Mesenchymal stem cell (in vitro differentiated cells and primary cell): ENCODE measurements around the gene PRLH.

Experiments
- DNase-seq: peaks from one replicate; pipeline ENCODE4 v3.0.0-alpha.2; 2013
- H2AFZ ChIP-seq: one replicate; pipeline ENCODE4 v1.6.1; 2013; ENCODE audit warnings: low read depth, mild to moderate bottlenecking, control low read depth, inconsistent platforms, low read length, moderate library complexity
- H2AK5ac ChIP-seq: 2 replicates; pipeline ENCODE4 v1.6.1; 2013; ENCODE audit warnings: low read length, moderate library complexity, mild to moderate bottlenecking, inconsistent platforms; ENCODE audit not compliant: severe bottlenecking
- H2BK120ac ChIP-seq: one replicate; pipeline ENCODE4 v1.6.1; 2013; ENCODE audit warnings: low read depth, mild to moderate bottlenecking, inconsistent platforms, low read length, moderate library complexity
- H2BK12ac ChIP-seq, 2 experiments: one replicate each; pipeline ENCODE4 v1.6.1; 2013; ENCODE audit warnings: inconsistent platforms in 2 of 2, low read length in 2 of 2, mild to moderate bottlenecking in 2 of 2, moderate library complexity in 2 of 2, control low read depth in 1 of 2
- H2BK15ac ChIP-seq: one replicate; pipeline ENCODE4 v1.6.1; 2013; ENCODE audit warnings: mild to moderate bottlenecking, low read depth, inconsistent platforms; ENCODE audit not compliant: poor library complexity, severe bottlenecking
- H2BK5ac ChIP-seq: 2 replicates; pipeline ENCODE4 v1.6.1; 2013; ENCODE audit warnings: low read depth, mild to moderate bottlenecking, low read length, control low read depth, inconsistent platforms; ENCODE audit not compliant: poor library complexity, severe bottlenecking
- H3K14ac ChIP-seq, 2 experiments: one replicate each; pipeline ENCODE4 v1.6.1; 2013; ENCODE audit warnings: inconsistent platforms in 2 of 2, low read length in 2 of 2, control low read depth in 1 of 2, mild to moderate bottlenecking in 1 of 2, moderate library complexity in 1 of 2
- H3K18ac ChIP-seq, 2 experiments: one replicate each; pipeline ENCODE4 v1.6.1; 2013; ENCODE audit warnings: inconsistent platforms in 2 of 2, low read length in 2 of 2, control low read depth in 1 of 2, low read depth in 1 of 2, mild to moderate bottlenecking in 1 of 2
- H3K23ac ChIP-seq, 2 experiments: one replicate each; pipeline ENCODE4 v1.6.1; 2013; ENCODE audit warnings: inconsistent platforms in 2 of 2, low read length in 2 of 2, mild to moderate bottlenecking in 2 of 2, moderate library complexity in 2 of 2, control low read depth in 1 of 2
- H3K27ac ChIP-seq: 2 replicates; pipeline ENCODE4 v1.5.1; 2013; ENCODE audit warnings: mild to moderate bottlenecking, moderate library complexity, low read length, control low read depth, inconsistent platforms; ENCODE audit not compliant: poor library complexity, severe bottlenecking
- H3K27me3 ChIP-seq, 2 experiments: 2 replicates each; pipeline versions ENCODE4 v1.6.1 to v1.7.0; 2013; ENCODE audit warnings: low read length in 2 of 2, mild to moderate bottlenecking in 2 of 2, moderate library complexity in 2 of 2, control low read depth in 1 of 2, inconsistent platforms in 1 of 2; ENCODE audit not compliant: control insufficient read depth in 1 of 2, insufficient read depth in 1 of 2
- H3K36me3 ChIP-seq, 2 experiments: 2 replicates each; pipeline versions ENCODE4 v1.6.1 to v1.7.0; 2013; ENCODE audit warnings: low read length in 2 of 2, control low read depth in 1 of 2, inconsistent platforms in 1 of 2, low read depth in 1 of 2, mild to moderate bottlenecking in 1 of 2; ENCODE audit not compliant: insufficient read depth in 2 of 2, control insufficient read depth in 1 of 2
- H3K4ac ChIP-seq, 2 experiments: one replicate each; pipeline ENCODE4 v1.6.1; 2013; ENCODE audit warnings: inconsistent platforms in 2 of 2, low read length in 2 of 2, mild to moderate bottlenecking in 2 of 2, moderate library complexity in 2 of 2, control low read depth in 1 of 2, low read depth in 1 of 2
- H3K4me1 ChIP-seq: 2 replicates; pipeline ENCODE4 v1.6.1; 2013; ENCODE audit warnings: low read depth, low read length, control low read depth; ENCODE audit not compliant: control insufficient read depth, insufficient read depth
- H3K4me2 ChIP-seq: 2 replicates; pipeline ENCODE4 v1.6.1; 2013; ENCODE audit warnings: low read length, mild to moderate bottlenecking, inconsistent platforms; ENCODE audit not compliant: poor library complexity, severe bottlenecking
- H3K4me3 ChIP-seq, 2 experiments: 2 replicates each; pipeline versions ENCODE4 v1.5.1 to v1.7.0; 2013; ENCODE audit warnings: low read length in 2 of 2, mild to moderate bottlenecking in 2 of 2, control low read depth in 1 of 2, low read depth in 1 of 2; ENCODE audit not compliant: insufficient read depth in 1 of 2
- H3K79me1 ChIP-seq: replicated peaks from 2 replicates; pipeline ENCODE4 v1.6.1; 2013; ENCODE audit warnings: mild to moderate bottlenecking, control low read depth, low read length, inconsistent platforms; ENCODE audit not compliant: poor library complexity, severe bottlenecking
- H3K9ac ChIP-seq: 2 replicates; pipeline ENCODE4 v1.7.0; 2013; ENCODE audit warnings: mild to moderate bottlenecking, low read length, moderate library complexity
- H3K9me3 ChIP-seq: 2 replicates; pipeline ENCODE4 v1.7.0; 2013; ENCODE audit warnings: mild to moderate bottlenecking, low read length; ENCODE audit not compliant: control insufficient read depth
- H4K8ac ChIP-seq: one replicate; pipeline ENCODE4 v1.6.1; 2013; ENCODE audit warnings: inconsistent platforms, mild to moderate bottlenecking, low read length, moderate library complexity
- H4K91ac ChIP-seq: one replicate; pipeline ENCODE4 v1.6.1; 2013; ENCODE audit warnings: mild to moderate bottlenecking, low read length, inconsistent platforms
- WGBS: methylation state at CpG from one replicate; pipeline ENCODE4 v1.1.7; 2013; ENCODE audit warnings: mixed read lengths; 5-methylcytosine and 5-hydroxymethylcytosine counted together

Gene PRLH

GRCh38 chr2:237555560-237555959 lies 10.8 kb upstream of the PRLH start:
- Histone ChIP-seq H3K4ac (no peak overlapping the region), H2AK5ac (no peak overlapping the region), H3K9me3 (peaks cover 33% of the 10 kb centered on the region), H3K18ac (no peak overlapping the region), H3K36me3 (peaks cover 38 to 59% of the 10 kb centered on the region in 2 experiments), H4K8ac (no peak overlapping the region), H4K91ac (no peak overlapping the region), H2BK120ac (no peak overlapping the region), H3K4me1 (peaks cover 11% of the 10 kb centered on the region), H2BK5ac (no peak overlapping the region), H3K4me3 (no peak overlapping the region), H3K23ac (no peak overlapping the region), H2BK12ac (no peak overlapping the region), H3K27me3 (no peaks in the 10 kb centered on the region), H3K14ac (no peak overlapping the region), H3K79me1 (peaks cover 7% of the 10 kb centered on the region), H3K9ac (no peak overlapping the region), H2AFZ (no peak overlapping the region), H3K27ac (no peak overlapping the region), H2BK15ac (no peak overlapping the region), H3K4me2 (no peak overlapping the region)
- 94% methylated on average over 1 of the region's 1 CpG for WGBS
- DNase-seq, result no peak

GRCh38 chr2:237556773-237557632 lies 9.4 kb upstream of the PRLH start:
- peaks cover 33% of the 10 kb centered on the region for H3K9me3 ChIP-seq
- no peak overlapping the region for H3K4ac ChIP-seq
- peaks cover 11% of the 10 kb centered on the region for H3K4me1 ChIP-seq
- no peak overlapping the region for H2BK5ac ChIP-seq
- H3K79me1 ChIP-seq, result peaks cover 2% of the 10 kb centered on the region
- H2BK15ac ChIP-seq, result no peak overlapping the region
- no peak overlapping the region for H3K4me3 ChIP-seq
- no peak for DNase-seq
- no peak overlapping the region for H2AFZ ChIP-seq
- no peak overlapping the region for H2BK120ac ChIP-seq
- no peaks in the 10 kb centered on the region for H3K27me3 ChIP-seq
- no peak overlapping the region for H3K14ac ChIP-seq
- H4K8ac ChIP-seq, result no peak overlapping the region
- 66% methylated on average over 9 of the region's 11 CpGs for WGBS
- peaks cover 38 to 49% of the 10 kb centered on the region in 2 experiments for H3K36me3 ChIP-seq
- H3K27ac ChIP-seq, result no peak overlapping the region
- H2AK5ac ChIP-seq, result no peak overlapping the region
- no peak overlapping the region for H4K91ac ChIP-seq
- no peak overlapping the region for H3K9ac ChIP-seq
- H3K18ac ChIP-seq, result no peak overlapping the region
- H3K23ac ChIP-seq, result no peak overlapping the region
- no peak overlapping the region for H2BK12ac ChIP-seq
- H3K4me2 ChIP-seq, result no peak overlapping the region

GRCh38 chr2:237557633-237558015 lies 8.8 kb upstream of the PRLH start:
- Histone ChIP-seq H2BK15ac (no peak overlapping the region), H2AK5ac (no peak overlapping the region), H3K4me1 (peaks cover 11% of the 10 kb centered on the region), H4K91ac (no peak overlapping the region), H3K4me3 (no peak overlapping the region), H2AFZ (no peak overlapping the region), H3K36me3 (peaks cover 33 to 47% of the 10 kb centered on the region in 2 experiments), H4K8ac (no peak overlapping the region), H3K4me2 (no peak overlapping the region), H3K23ac (no peak overlapping the region), H3K18ac (no peak overlapping the region), H3K4ac (no peak overlapping the region), H3K79me1 (peaks cover 2% of the 10 kb centered on the region), H3K27ac (no peak overlapping the region), H3K9ac (no peak overlapping the region), H2BK5ac (no peak overlapping the region), H2BK120ac (no peak overlapping the region), H3K27me3 (peaks cover 0 to 2% of the 10 kb centered on the region in 2 experiments), H3K9me3 (peaks cover 31% of the 10 kb centered on the region), H2BK12ac (no peak overlapping the region), H3K14ac (no peak overlapping the region)
- no peak for DNase-seq
- 82% methylated on average over 4 of the region's 4 CpGs for WGBS

- Histone ChIP-seq H3K4me3 (peak overlapping the region in 1 of 2 experiments; percentile 52), H3K18ac (no peak overlapping the region), H2BK5ac (no peak overlapping the region), H3K4me2 (no peak overlapping the region), H3K9ac (peak overlapping the region; percentile 53), H2AFZ (no peak overlapping the region), H2BK12ac (no peak overlapping the region), H3K79me1 (peaks cover under 1% of the 10 kb centered on the region), H4K8ac (no peak overlapping the region), H3K4ac (no peak overlapping the region), H3K23ac (no peak overlapping the region), H3K4me1 (peaks cover 11% of the 10 kb centered on the region), H2BK120ac (no peak overlapping the region), H3K9me3 (peaks cover 22% of the 10 kb centered on the region), H3K27me3 (peaks cover 4 to 15% of the 10 kb centered on the region in 2 experiments), H4K91ac (peak overlapping the region; percentile 71), H3K27ac (no peak overlapping the region), H3K36me3 (peaks cover 18 to 33% of the 10 kb centered on the region in 2 experiments), H3K14ac (no peak overlapping the region), H2AK5ac (no peak overlapping the region), H2BK15ac (no peak overlapping the region)
- peak; percentile 48 for DNase-seq
- 86% methylated on average over 22 of the region's 22 CpGs for WGBS
These were observed 7.3 kb upstream of the PRLH start for GRCh38 chr2:237558961-237559641.
